Subcutaneous abdominal adipose tissue (tissue), 5 donors: ENCODE data around the gene AKIRIN2.

ENCODE experiments used
- H3K27ac ChIP-seq: one replicate; pipeline ENCODE4 v1.7.0; 2013; ENCODE audit warnings: low read depth, mild to moderate bottlenecking, inconsistent platforms, low read length, moderate library complexity
- H3K27me3 ChIP-seq, 5 donors: one replicate each; pipeline ENCODE4 v1.7.0; 2013; ENCODE audit warnings: low read length in 5 of 5, inconsistent platforms in 1 of 5; ENCODE audit not compliant: control insufficient read depth in 5 of 5, insufficient read depth in 4 of 5
- H3K36me3 ChIP-seq, 5 donors: one replicate each; pipeline ENCODE4 v1.7.0; 2013; ENCODE audit warnings: low read length in 5 of 5; ENCODE audit not compliant: control insufficient read depth in 5 of 5, insufficient read depth in 5 of 5
- H3K4me1 ChIP-seq, 5 donors: one replicate each; pipeline ENCODE4 v1.7.0; 2013; ENCODE audit warnings: low read length in 5 of 5, mild to moderate bottlenecking in 3 of 5, moderate library complexity in 1 of 5; ENCODE audit not compliant: control insufficient read depth in 5 of 5, insufficient read depth in 5 of 5
- H3K4me3 ChIP-seq, 5 donors: one replicate each; pipeline ENCODE4 v1.7.0; 2013; ENCODE audit warnings: low read length in 5 of 5, low read depth in 1 of 5
- H3K9ac ChIP-seq, 5 donors: one replicate each; pipeline ENCODE4 v1.7.0; 2013; ENCODE audit warnings: low read length in 5 of 5, mild to moderate bottlenecking in 4 of 5, moderate library complexity in 3 of 5
- H3K9me3 ChIP-seq, 5 donors: one replicate each; pipeline ENCODE4 v1.7.0; 2013; ENCODE audit warnings: low read length in 5 of 5; ENCODE audit not compliant: control insufficient read depth in 5 of 5
- donor health status: healthy.
- donor health status: healthy.
- donor health status: healthy.
- donor health status: healthy.
- donor health status: healthy.

The AKIRIN2 gene

DNA sequence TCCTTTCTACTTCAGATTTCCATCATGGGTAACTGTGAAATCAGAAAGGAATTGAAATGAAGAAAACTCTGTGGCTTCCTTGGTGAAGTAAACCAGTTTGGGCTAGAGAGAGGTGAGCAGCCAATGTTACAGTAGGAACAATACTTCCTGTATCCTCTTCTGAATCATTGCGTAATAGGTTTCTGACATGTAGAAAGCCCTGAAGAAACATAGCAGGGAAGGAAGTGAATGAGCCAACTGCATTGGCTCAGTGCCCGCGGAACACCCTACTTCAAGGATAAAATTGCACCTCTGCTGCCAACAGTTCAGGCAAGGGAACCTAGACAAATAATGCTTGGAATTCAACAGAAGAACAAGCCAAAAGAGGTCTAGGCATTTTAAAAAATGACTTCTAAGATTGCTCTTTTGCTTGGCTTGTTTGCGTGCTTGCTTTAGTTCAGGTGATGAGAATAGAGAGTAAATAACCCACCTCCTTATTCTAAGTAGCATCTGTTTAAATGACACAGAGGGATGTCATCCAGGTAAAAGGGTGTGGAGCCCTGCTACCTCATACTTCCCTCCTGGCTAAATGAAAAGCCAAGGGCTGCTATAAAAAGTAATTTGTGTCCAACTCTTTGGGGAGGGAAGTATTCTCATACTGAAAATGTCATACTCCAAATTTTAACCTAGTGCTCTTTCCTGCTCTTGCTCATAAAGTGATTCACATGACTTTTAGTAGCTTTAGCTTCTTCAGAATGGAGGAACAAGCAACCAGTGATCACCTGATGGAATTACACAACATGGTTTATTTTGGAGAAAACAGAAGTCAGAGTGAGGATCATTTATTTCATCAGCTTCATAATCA, 30.0 kb upstream of the AKIRIN2 start:
- H3K36me3 ChIP-seq = no peaks in the 10 kb centered on the region
- no peaks in the 10 kb centered on the region for H3K9me3 ChIP-seq
- H3K27ac ChIP-seq = peak overlapping the region; percentile 62
- H3K4me1 ChIP-seq = peaks cover 6 to 25% (median 16%) of the 10 kb centered on the region in 5 donors
- H3K9ac ChIP-seq = no peak overlapping the region
- H3K27me3 ChIP-seq = no peaks in the 10 kb centered on the region
- no peak overlapping the region for H3K4me3 ChIP-seq

DNA sequence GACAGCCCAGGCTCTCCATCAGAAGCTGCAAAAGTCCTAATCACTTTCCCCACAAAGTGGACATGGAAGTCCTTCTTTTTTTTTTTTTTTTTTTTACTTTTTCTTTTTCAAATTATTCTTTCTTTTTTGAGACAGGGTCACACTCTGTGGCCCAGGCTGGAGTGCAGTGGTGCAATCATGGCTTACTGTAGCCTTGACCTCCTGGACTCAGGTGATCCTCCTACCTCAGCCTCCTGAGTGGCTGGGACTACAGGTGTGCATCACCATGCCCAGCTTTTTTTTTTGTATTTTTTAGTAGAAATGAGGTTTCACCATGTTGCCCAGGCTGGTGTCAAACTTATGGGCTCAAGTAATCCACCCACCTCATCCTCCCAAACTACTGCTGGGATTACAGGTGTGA, 29.0 kb upstream of the AKIRIN2 start:
- H3K4me3 ChIP-seq = no peak overlapping the region
- H3K27me3 ChIP-seq = no peaks in the 10 kb centered on the region
- no peak overlapping the region for H3K27ac ChIP-seq
- H3K9ac ChIP-seq = no peak overlapping the region
- H3K36me3 ChIP-seq = no peaks in the 10 kb centered on the region
- no peaks in the 10 kb centered on the region for H3K9me3 ChIP-seq
- peaks cover 6 to 25% (median 16%) of the 10 kb centered on the region in 5 donors for H3K4me1 ChIP-seq

GRCh38 chr6:87729965-87730719, 28.1 kb upstream of the AKIRIN2 start:
- peaks cover 6 to 28% (median 19%) of the 10 kb centered on the region in 5 donors for H3K4me1 ChIP-seq

GRCh38 chr6:87728706-87729105, 26.7 kb upstream of the AKIRIN2 start:
- no peak overlapping the region for H3K4me3 ChIP-seq
- H3K27me3 ChIP-seq = no peaks in the 10 kb centered on the region
- H3K27ac ChIP-seq = no peak overlapping the region
- no peaks in the 10 kb centered on the region for H3K9me3 ChIP-seq
- peaks cover 6 to 33% (median 20%) of the 10 kb centered on the region in 5 donors for H3K4me1 ChIP-seq
- no peaks in the 10 kb centered on the region for H3K36me3 ChIP-seq
- H3K9ac ChIP-seq = no peak overlapping the region

More at GRCh38 chr6:87729965-87730719, 28.1 kb upstream of the AKIRIN2 start:
- Histone ChIP-seq H3K9ac (no peak overlapping the region), H3K27ac (no peak overlapping the region), H3K27me3 (no peaks in the 10 kb centered on the region), H3K4me3 (no peak overlapping the region), H3K36me3 (no peaks in the 10 kb centered on the region), H3K9me3 (no peaks in the 10 kb centered on the region)

DNA sequence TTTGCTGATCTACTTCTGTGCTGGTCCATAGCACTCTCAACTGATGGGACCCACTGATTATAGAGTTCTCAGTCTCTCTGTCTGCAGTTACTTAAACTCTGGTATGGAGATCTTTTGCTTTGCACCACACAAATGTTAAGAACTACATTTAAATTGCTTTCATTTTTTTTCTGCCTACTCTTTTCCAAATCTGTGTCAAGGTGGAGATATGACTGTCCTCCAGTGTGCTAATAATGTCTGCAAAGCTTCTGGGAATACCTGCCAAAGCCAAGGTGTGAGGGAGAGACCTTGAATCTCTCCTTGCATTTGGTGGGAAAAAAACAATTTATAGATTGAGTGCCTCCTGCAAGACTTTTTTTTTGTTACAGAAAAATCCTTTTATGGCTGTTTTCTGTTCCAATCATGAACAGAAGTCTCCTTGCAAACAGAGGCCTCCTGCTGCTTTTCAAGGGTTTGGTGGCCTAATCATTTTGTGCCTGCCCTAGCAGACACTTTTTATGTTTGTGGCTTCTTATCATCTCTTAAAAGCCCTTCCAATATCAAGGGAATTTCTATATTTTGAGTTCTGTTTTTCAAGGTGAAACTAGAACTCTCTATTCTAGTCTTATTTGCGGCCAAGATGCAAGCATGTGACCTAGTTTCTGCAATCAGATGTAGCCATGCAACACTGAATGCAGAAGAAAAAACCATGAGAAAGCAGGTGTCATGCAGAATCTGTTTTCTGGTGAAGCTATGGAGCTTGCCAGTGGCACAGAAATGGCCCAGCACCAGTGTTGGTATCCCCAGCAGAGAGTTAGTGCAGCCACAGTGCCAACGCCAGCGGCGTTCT, 23.2 kb upstream of the AKIRIN2 start:
- Histone ChIP-seq H3K9ac (no peak overlapping the region), H3K4me1 (peaks cover 3 to 28% (median 21%) of the 10 kb centered on the region in 5 donors), H3K9me3 (no peaks in the 10 kb centered on the region), H3K36me3 (no peaks in the 10 kb centered on the region), H3K4me3 (no peak overlapping the region), H3K27ac (no peak overlapping the region), H3K27me3 (no peaks in the 10 kb centered on the region)

GRCh38 chr6:87723170-87724078, 21.4 kb upstream of the AKIRIN2 start:
- Histone ChIP-seq H3K9me3 (no peaks in the 10 kb centered on the region), H3K4me1 (peaks cover 3 to 25% (median 20%) of the 10 kb centered on the region in 5 donors)

GRCh38 chr6:87722540-87723169, 20.6 kb upstream of the AKIRIN2 start:
- Histone ChIP-seq H3K9me3 (no peaks in the 10 kb centered on the region), H3K27me3 (no peaks in the 10 kb centered on the region), H3K27ac (peak overlapping the region; percentile 6), H3K4me1 (peaks cover 3 to 26% (median 20%) of the 10 kb centered on the region in 5 donors), H3K4me3 (no peak overlapping the region), H3K9ac (no peak overlapping the region), H3K36me3 (no peaks in the 10 kb centered on the region)

More at GRCh38 chr6:87723170-87724078, 21.4 kb upstream of the AKIRIN2 start:
- peak overlapping the region; percentile 72 for H3K27ac ChIP-seq
- no peak overlapping the region for H3K4me3 ChIP-seq
- H3K36me3 ChIP-seq = no peaks in the 10 kb centered on the region
- H3K9ac ChIP-seq = no peak overlapping the region
- no peaks in the 10 kb centered on the region for H3K27me3 ChIP-seq

GRCh38 chr6:87721311-87721710, 19.3 kb upstream of the AKIRIN2 start:
- H3K27ac ChIP-seq = peak overlapping the region; percentile 16
- H3K9me3 ChIP-seq = no peaks in the 10 kb centered on the region
- no peak overlapping the region for H3K9ac ChIP-seq
- H3K27me3 ChIP-seq = no peaks in the 10 kb centered on the region
- H3K4me1 ChIP-seq = peaks cover 6 to 34% (median 27%) of the 10 kb centered on the region in 5 donors
- no peak overlapping the region for H3K4me3 ChIP-seq
- H3K36me3 ChIP-seq = no peaks in the 10 kb centered on the region
